Neural progenitor cell (in vitro differentiated cells): ENCODE results near the gene SMYD3. TPM values are rescaled to one million over a fixed set of nuclear protein-coding genes. Genes with fewer than 3 reads are reported as not detected.
"Not testable (repeated sequence)": the region's sequence is repeated elsewhere in the genome, so short reads cannot be mapped to it uniquely, and the experiment has no call there.

ENCODE experiments used
- DNase-seq: peaks from one replicate; pipeline ENCODE4 v3.0.0-alpha.2; 2016; ENCODE audit warnings: low spot score
- H2AFZ ChIP-seq: fragments of 200-600 bp; sonication (generic); replicated peaks from 2 replicates; pipeline ENCODE4 v1.6.1; 2016; ENCODE audit warnings: antibody characterized with exemption
- H3F3A ChIP-seq: fragments of 200-600 bp; sonication (generic); 2 replicates; pipeline ENCODE4 v1.6.1; 2016; ENCODE audit warnings: antibody characterized with exemption, low read depth
- H3K27ac ChIP-seq: fragments of 200-600 bp; sonication (generic); 2 replicates; pipeline ENCODE4 v1.5.1; 2016; ENCODE audit warnings: mild to moderate bottlenecking
- H3K27me3 ChIP-seq: fragments of 200-600 bp; sonication (generic); 2 replicates; pipeline ENCODE4 v1.6.1; 2016; ENCODE audit warnings: mild to moderate bottlenecking, moderate library complexity
- H3K36me3 ChIP-seq: fragments of 200-600 bp; sonication (generic); 2 replicates; pipeline ENCODE4 v1.5.1; 2016
- H3K4me1 ChIP-seq: fragments of 200-600 bp; sonication (generic); 2 replicates; pipeline ENCODE4 v1.6.1; 2016; ENCODE audit warnings: mixed run types
- H3K4me2 ChIP-seq: fragments of 200-600 bp; sonication (generic); 2 replicates; pipeline ENCODE4 v1.6.1; 2016
- H3K4me3 ChIP-seq: fragments of 200-600 bp; sonication (generic); 2 replicates; pipeline ENCODE4 v1.5.1; 2016
- H3K79me2 ChIP-seq: fragments of 200-600 bp; sonication (generic); 2 replicates; pipeline ENCODE4 v1.6.1; 2016; ENCODE audit warnings: low read depth
- H3K9ac ChIP-seq: fragments of 200-600 bp; sonication (generic); 2 replicates; pipeline ENCODE4 v1.6.1; 2016
- H3K9me3 ChIP-seq: fragments of 200-600 bp; sonication (generic); 2 replicates; pipeline ENCODE4 v1.5.1; 2016; ENCODE audit warnings: low read depth
- H4K20me1 ChIP-seq: fragments of 200-600 bp; sonication (generic); 2 replicates; pipeline ENCODE4 v1.6.1; 2016; ENCODE audit warnings: low read depth
- H3K27ac Mint-ChIP-seq: 3 replicates; pipeline ENCODE4 v1.8.0; 2021; ENCODE audit warnings: mixed read lengths
- H3K27me3 Mint-ChIP-seq: 2 replicates; pipeline ENCODE4 v1.8.0; 2022; ENCODE audit warnings: low read depth, mild to moderate bottlenecking, inconsistent platforms, moderate library complexity, mixed read lengths; ENCODE audit not compliant: insufficient read depth
- H3K36me3 Mint-ChIP-seq: 3 replicates; pipeline ENCODE4 v1.8.0; 2021; ENCODE audit warnings: mixed read lengths
- H3K4me1 Mint-ChIP-seq: 3 replicates; pipeline ENCODE4 v1.8.0; 2021; ENCODE audit warnings: mixed read lengths
- H3K4me3 Mint-ChIP-seq: 3 replicates; pipeline ENCODE4 v1.8.0; 2021; ENCODE audit warnings: mild to moderate bottlenecking, moderate library complexity, mixed read lengths
- H3K9me3 Mint-ChIP-seq: 3 replicates; pipeline ENCODE4 v1.8.0; 2020; ENCODE audit warnings: mixed read lengths
- CTCF ChIP-seq: fragments of 200-600 bp; sonication (generic); IDR thresholded peaks from 2 replicates; pipeline ENCODE4 v1.5.1; 2017; ENCODE audit warnings: antibody characterized with exemption, mild to moderate bottlenecking
- EZH2 ChIP-seq: fragments of 200-600 bp; sonication (generic); IDR thresholded peaks from 2 replicates; pipeline ENCODE4 v1.6.1; 2017; ENCODE audit warnings: antibody characterized with exemption, mild to moderate bottlenecking, moderate library complexity
- EZH2phosphoT487 ChIP-seq: fragments of 200-600 bp; sonication (generic); IDR thresholded peaks from 2 replicates; pipeline ENCODE4 v1.6.1; 2017; ENCODE audit warnings: antibody characterized with exemption
- total RNA-seq: library from RNA; depleted of rRNA; stranded (reverse); fragments of >200 nt; gene quantifications from 2 replicates; pipeline ENCODE4 v1.2.3, GENCODE V29; 2015; ENCODE audit warnings: low replicate concordance

The SMYD3 gene
- total RNA-seq, 1 donor from 2014 or later: 43.2 TPM

- Mint-ChIP-seq H3K4me3 (no peak overlapping the region), H3K9me3 (peaks cover 16% of the 10 kb centered on the region), H3K36me3 (no peaks in the 10 kb centered on the region), H3K4me1 (no peaks in the 10 kb centered on the region), H3K27me3 (no peaks in the 10 kb centered on the region), H3K27ac (no peak overlapping the region)
- Histone ChIP-seq H3K9me3 (no peaks in the 10 kb centered on the region), H3K27me3 (no peaks in the 10 kb centered on the region), H3K4me2 (no peak overlapping the region), H3K4me1 (peaks cover 8% of the 10 kb centered on the region), H3K4me3 (no peak overlapping the region), H3K36me3 (no peaks in the 10 kb centered on the region), H2AFZ (no peak overlapping the region), H4K20me1 (no peaks in the 10 kb centered on the region), H3K9ac (no peak overlapping the region), H3K27ac (no peak overlapping the region), H3K79me2 (no peaks in the 10 kb centered on the region), H3F3A (no peaks in the 10 kb centered on the region)
- no peak for DNase-seq
- TF ChIP-seq EZH2phosphoT487: no peak
- no peak for TF ChIP-seq EZH2
- no peak for TF ChIP-seq CTCF
Measured at GRCh38 chr1:246365708-246366107, 141.4 kb downstream of the SMYD3 start.

- H4K20me1 ChIP-seq: no peaks in the 10 kb centered on the region
- Mint-ChIP-seq H3K27ac (no peak overlapping the region), H3K4me3 (no peak overlapping the region), H3K36me3 (no peaks in the 10 kb centered on the region), H3K9me3 (peaks cover 21% of the 10 kb centered on the region), H3K27me3 (no peaks in the 10 kb centered on the region), H3K4me1 (no peaks in the 10 kb centered on the region)
- TF ChIP-seq CTCF (no peak), EZH2 (no peak), EZH2phosphoT487 (no peak)
- no peak overlapping the region for H3K4me3 ChIP-seq
- peaks cover 8% of the 10 kb centered on the region for H3K4me1 ChIP-seq
- H3K36me3 ChIP-seq: no peaks in the 10 kb centered on the region
- no peaks in the 10 kb centered on the region for H3F3A ChIP-seq
- H3K9me3 ChIP-seq: no peaks in the 10 kb centered on the region
- no peak for DNase-seq
- no peak overlapping the region for H3K4me2 ChIP-seq
- H3K79me2 ChIP-seq: no peaks in the 10 kb centered on the region
- H3K27ac ChIP-seq: no peak overlapping the region
- no peak overlapping the region for H3K9ac ChIP-seq
- no peak overlapping the region for H2AFZ ChIP-seq
- no peaks in the 10 kb centered on the region for H3K27me3 ChIP-seq
Measured at GRCh38 chr1:246364415-246364941, 142.6 kb downstream of the SMYD3 start.

GRCh38 chr1:246357014-246357598, 150.0 kb downstream of the SMYD3 start:
- DNase-seq: peak; percentile 12
- H3K79me2 ChIP-seq, H3K36me3 ChIP-seq, H3K9ac ChIP-seq, H3F3A ChIP-seq, H3K4me2 ChIP-seq, H3K4me3 Mint-ChIP-seq, H3K27me3 ChIP-seq, H3K27me3 Mint-ChIP-seq, H3K36me3 Mint-ChIP-seq, H2AFZ ChIP-seq, H3K4me3 ChIP-seq, H3K9me3 ChIP-seq, H3K27ac ChIP-seq, H3K27ac Mint-ChIP-seq, H3K4me1 ChIP-seq, H4K20me1 ChIP-seq: not testable (repeated sequence)
- Mint-ChIP-seq H3K4me1 (peaks cover 15% of the 10 kb centered on the region), H3K9me3 (peaks cover 44% of the 10 kb centered on the region)

GRCh38 chr1:246355411-246356230, 151.5 kb downstream of the SMYD3 start:
- Histone ChIP-seq H3K27me3 (no peaks in the 10 kb centered on the region), H3K36me3 (no peaks in the 10 kb centered on the region), H3K4me3 (no peak overlapping the region), H3K27ac (no peak overlapping the region), H3K9ac (no peak overlapping the region), H4K20me1 (no peaks in the 10 kb centered on the region), H3K79me2 (no peaks in the 10 kb centered on the region), H2AFZ (no peak overlapping the region), H3K9me3 (no peaks in the 10 kb centered on the region), H3K4me2 (no peak overlapping the region), H3F3A (peaks cover 5% of the 10 kb centered on the region), H3K4me1 (peaks cover 4% of the 10 kb centered on the region)
- TF ChIP-seq EZH2: no peak
- no peak for TF ChIP-seq CTCF
- TF ChIP-seq EZH2phosphoT487: no peak
- peaks cover 15% of the 10 kb centered on the region for H3K4me1 Mint-ChIP-seq
- H3K9me3 Mint-ChIP-seq: peaks cover 34% of the 10 kb centered on the region
- peak; percentile 21 for DNase-seq
- no peaks in the 10 kb centered on the region for H3K27me3 Mint-ChIP-seq
- peak overlapping the region; percentile 54 for H3K4me3 Mint-ChIP-seq
- no peaks in the 10 kb centered on the region for H3K36me3 Mint-ChIP-seq
- H3K27ac Mint-ChIP-seq: peak overlapping the region; percentile 85
